H9 (cell line): ENCODE measurements around the gene ABCC11. TPM values are rescaled to one million over a fixed set of nuclear protein-coding genes. Genes with fewer than 3 reads are reported as not detected.

Experiments used
- DNase-seq: peaks from one replicate; pipeline ENCODE4 v3.0.0-alpha.2; 2017
- H2AFZ ChIP-seq: one replicate; pipeline ENCODE4 v1.6.1; 2013; ENCODE audit warnings: mild to moderate bottlenecking, low read length, control low read depth, moderate library complexity
- H2AK5ac ChIP-seq: 2 replicates; pipeline ENCODE4 v1.6.1; 2013; ENCODE audit warnings: low read length, control low read depth, mixed read lengths; ENCODE audit not compliant: insufficient read length
- H2BK120ac ChIP-seq: one replicate; pipeline ENCODE4 v1.6.1; 2013; ENCODE audit warnings: low read depth, mild to moderate bottlenecking, low read length, control low read depth, inconsistent platforms; ENCODE audit not compliant: poor library complexity, severe bottlenecking
- H2BK12ac ChIP-seq: 2 replicates; pipeline ENCODE4 v1.6.1; 2013; ENCODE audit warnings: low read length, control low read depth, mixed read lengths, low read depth; ENCODE audit not compliant: insufficient read length
- H2BK15ac ChIP-seq: 2 replicates; pipeline ENCODE4 v1.6.1; 2013; ENCODE audit warnings: low read depth, low read length, control low read depth
- H2BK20ac ChIP-seq: one replicate; pipeline ENCODE4 v1.6.1; 2013; ENCODE audit warnings: low read depth, mild to moderate bottlenecking, low read length, control low read depth, inconsistent platforms; ENCODE audit not compliant: poor library complexity, severe bottlenecking
- H2BK5ac ChIP-seq: 2 replicates; pipeline ENCODE4 v1.6.1; 2013; ENCODE audit warnings: low read length, control low read depth, mixed read lengths; ENCODE audit not compliant: insufficient read length
- H3K14ac ChIP-seq: 2 replicates; pipeline ENCODE4 v1.6.1; 2013; ENCODE audit warnings: low read length, control low read depth; ENCODE audit not compliant: insufficient read depth
- H3K18ac ChIP-seq: 2 replicates; pipeline ENCODE4 v1.6.1; 2013; ENCODE audit warnings: low read depth, mild to moderate bottlenecking, mixed read lengths, low read length, control low read depth; ENCODE audit not compliant: insufficient read length
- H3K23ac ChIP-seq: 2 replicates; pipeline ENCODE4 v1.6.1; 2013; ENCODE audit warnings: low read length, control low read depth, mixed read lengths, low read depth; ENCODE audit not compliant: insufficient read length
- H3K23me2 ChIP-seq: 2 replicates; pipeline ENCODE4 v1.6.1; 2013; ENCODE audit warnings: low read depth, mild to moderate bottlenecking, mixed read lengths, low read length, control low read depth; ENCODE audit not compliant: insufficient read length, poor library complexity, severe bottlenecking
- H3K27ac ChIP-seq: 2 replicates; pipeline ENCODE4 v1.5.1; 2013; ENCODE audit warnings: low read length, control low read depth, mixed read lengths, low read depth; ENCODE audit not compliant: insufficient read length
- H3K27me3 ChIP-seq: 2 replicates; pipeline ENCODE4 v1.6.1; 2013; ENCODE audit warnings: low read length, control low read depth, inconsistent platforms; ENCODE audit not compliant: insufficient read depth
- H3K4ac ChIP-seq: 2 replicates; pipeline ENCODE4 v1.6.1; 2013; ENCODE audit warnings: low read depth, mild to moderate bottlenecking, control low read depth, inconsistent platforms, low read length, moderate library complexity
- H3K4me1 ChIP-seq: 2 replicates; pipeline ENCODE4 v1.6.1; 2013; ENCODE audit warnings: low read length, control low read depth, inconsistent platforms; ENCODE audit not compliant: insufficient read depth
- H3K4me2 ChIP-seq: 2 replicates; pipeline ENCODE4 v1.6.1; 2013; ENCODE audit warnings: low read length, control low read depth, mixed read lengths; ENCODE audit not compliant: insufficient read length, insufficient read depth
- H3K56ac ChIP-seq: 2 replicates; pipeline ENCODE4 v1.6.1; 2013; ENCODE audit warnings: low read depth, mild to moderate bottlenecking, mixed read lengths, low read length, control low read depth; ENCODE audit not compliant: insufficient read length
- H3K79me1 ChIP-seq: 2 replicates; pipeline ENCODE4 v1.6.1; 2013; ENCODE audit warnings: low read depth, mild to moderate bottlenecking, moderate library complexity, low read length, control low read depth, inconsistent platforms; ENCODE audit not compliant: insufficient read depth, poor library complexity, severe bottlenecking
- H3K79me2 ChIP-seq: 2 replicates; pipeline ENCODE4 v1.6.1; 2013; ENCODE audit warnings: low read length, control low read depth, inconsistent platforms; ENCODE audit not compliant: insufficient read depth
- H3K9ac ChIP-seq: 2 replicates; pipeline ENCODE4 v1.6.1; 2013; ENCODE audit warnings: low read length, control low read depth, mixed read lengths; ENCODE audit not compliant: insufficient read length; ENCODE audit errors: extremely low read depth
- H3K9me3 ChIP-seq: one replicate; pipeline ENCODE4 v1.6.1; 2013; ENCODE audit warnings: low read depth, low read length, inconsistent platforms; ENCODE audit not compliant: control insufficient read depth
- H3T11ph ChIP-seq: one replicate; pipeline ENCODE4 v1.6.1; 2013; ENCODE audit warnings: mild to moderate bottlenecking, low read length, control low read depth, inconsistent platforms
- H4K20me1 ChIP-seq: one replicate; pipeline ENCODE4 v1.6.1; 2013; ENCODE audit not compliant: control insufficient read depth, insufficient read length, insufficient read depth
- H4K5ac ChIP-seq: 2 replicates; pipeline ENCODE4 v1.6.1; 2013; ENCODE audit warnings: low read depth, mild to moderate bottlenecking, mixed read lengths, low read length, control low read depth; ENCODE audit not compliant: insufficient read length
- H4K8ac ChIP-seq: replicated peaks from 2 replicates; pipeline ENCODE4 v1.6.1; 2013; ENCODE audit warnings: low read length, control low read depth, mixed read lengths, low read depth; ENCODE audit not compliant: insufficient read length
- H4K91ac ChIP-seq: 2 replicates; pipeline ENCODE4 v1.6.1; 2013; ENCODE audit warnings: low read depth, mild to moderate bottlenecking, moderate library complexity, mixed read lengths, low read length, control low read depth; ENCODE audit not compliant: insufficient read length
- H3K27ac Mint-ChIP-seq, 3 experiments: 2 replicates in 2 of 3; 3 replicates in 1 of 3; pipeline ENCODE4 v1.8.0; 2020 to 2021; ENCODE audit warnings: mixed read lengths in 3 of 3, mild to moderate bottlenecking in 1 of 3, moderate library complexity in 1 of 3
- H3K27me3 Mint-ChIP-seq: 2 replicates; pipeline ENCODE4 v1.8.0; 2021; ENCODE audit warnings: low read depth, mild to moderate bottlenecking, moderate library complexity, mixed read lengths
- H3K36me3 Mint-ChIP-seq, 3 experiments: 2 replicates in 2 of 3; 3 replicates in 1 of 3; pipeline ENCODE4 v1.8.0; 2020 to 2021; ENCODE audit warnings: low read depth in 3 of 3, mixed read lengths in 3 of 3; ENCODE audit not compliant: insufficient read depth in 1 of 3
- H3K4me1 Mint-ChIP-seq, 2 experiments: 2 replicates each; pipeline ENCODE4 v1.8.0; 2020; ENCODE audit warnings: mixed read lengths in 2 of 2
- H3K4me3 Mint-ChIP-seq, 2 experiments: 2 replicates in 1 of 2; 3 replicates in 1 of 2; pipeline ENCODE4 v1.8.0; 2020 to 2021; ENCODE audit warnings: mild to moderate bottlenecking in 2 of 2, mixed read lengths in 2 of 2, moderate library complexity in 1 of 2
- H3K9me3 Mint-ChIP-seq, 2 experiments: 2 replicates in 1 of 2; 3 replicates in 1 of 2; pipeline ENCODE4 v1.8.0; 2020; ENCODE audit warnings: mild to moderate bottlenecking in 2 of 2, mixed read lengths in 2 of 2, moderate library complexity in 1 of 2
- CTCF ChIP-seq: fragments of 200-600 bp; sonication (generic); conservative IDR thresholded peaks from 3 replicates; pipeline ENCODE4 v1.8.0; 2021; ENCODE audit warnings: antibody characterized with exemption, mild to moderate bottlenecking
- WGBS: extraction: QIAGEN DNeasy Blood & Tissue Kit; methylation state at CpG from one replicate; pipeline ENCODE4 v1.1.7; 2013; ENCODE audit warnings: missing lambda C conversion rate, low lambda C conversion rate, mixed read lengths; ENCODE audit not compliant: insufficient read length; ENCODE audit errors: extremely low coverage; 5-methylcytosine and 5-hydroxymethylcytosine counted together
- total RNA-seq: library from RNA; stranded (reverse); gene quantifications from 2 replicates; pipeline ENCODE4 v1.2.1, GENCODE V29; 2021

Gene ABCC11
- total RNA-seq, 1 experiment from 2014 or later = 0.33 TPM

- Histone ChIP-seq H2AK5ac (no peak overlapping the region), H3T11ph (no peak overlapping the region), H2AFZ (no peak overlapping the region), H3K27ac (no peak overlapping the region), H4K91ac (no peak overlapping the region), H2BK15ac (no peak overlapping the region), H2BK120ac (no peak overlapping the region), H3K23ac (no peak overlapping the region), H3K27me3 (no peaks in the 10 kb centered on the region), H3K79me1 (no peaks in the 10 kb centered on the region), H3K14ac (no peak overlapping the region), H4K20me1 (no peaks in the 10 kb centered on the region), H4K8ac (no peak overlapping the region), H3K4me1 (no peaks in the 10 kb centered on the region), H2BK20ac (no peak overlapping the region), H2BK12ac (no peak overlapping the region), H3K9me3 (no peaks in the 10 kb centered on the region), H3K18ac (no peak overlapping the region), H3K4me2 (no peak overlapping the region), H3K79me2 (no peaks in the 10 kb centered on the region), H3K56ac (no peak overlapping the region), H3K9ac (no peak overlapping the region), H3K4ac (no peak overlapping the region), H4K5ac (no peak overlapping the region), H2BK5ac (no peak overlapping the region), H3K23me2 (no peaks in the 10 kb centered on the region)
- Mint-ChIP-seq H3K4me1 (peaks cover 4 to 5% of the 10 kb centered on the region in 2 experiments; a peak in 2 of 4 replicates), H3K27me3 (no peaks in the 10 kb centered on the region), H3K4me3 (no peak overlapping the region), H3K36me3 (peaks cover 0 to 5% (median 0%) of the 10 kb centered on the region in 3 experiments; a peak in 1 of 7 replicates), H3K27ac (no peak overlapping the region; a peak in 1 of 7 replicates), H3K9me3 (peaks cover 6 to 7% of the 10 kb centered on the region in 2 experiments)
- WGBS = no CpG with 5 or more reads among the region's 4 CpGs
- TF ChIP-seq CTCF = no peak
- DNase-seq = no peak
Observed at GRCh38 chr16:48146710-48147109, 100.6 kb downstream of the ABCC11 start.
